Stimulated activated CD8-positive, alpha-beta memory T cell treated with anti-CD3 and anti-CD28 coated beads, Interleukin-15, amount 100 ng/mL, for 1 hour (primary cell): ENCODE results near the gene SNRNP27.
A peak's percentile ranks its signal among the peaks of the same experiment; 100 is the strongest.
"Not testable (repeated sequence)": the region's sequence is repeated elsewhere in the genome, so short reads cannot be mapped to it uniquely, and the experiment has no call there.

Source experiments
- DNase-seq: peaks from one replicate; pipeline ENCODE4 v3.0.0-alpha.2; 2020; ENCODE audit warnings: low read depth

SNRNP27 gene

GRCh38 chr2:69946351-69947324 is 52.9 kb downstream of the SNRNP27 start:
- peak; percentile 27 for DNase-seq

- DNase-seq = no peak
Measured at GRCh38 chr2:69947325-69947931, 53.7 kb downstream of the SNRNP27 start.

- no peak for DNase-seq
Measured at GRCh38 chr2:69948032-69948962, 54.5 kb downstream of the SNRNP27 start.

- DNase-seq = no peak
Measured at GRCh38 chr2:69948963-69949645, 55.3 kb downstream of the SNRNP27 start.

GRCh38 chr2:69950241-69950640 is 56.5 kb downstream of the SNRNP27 start:
- DNase-seq = no peak

- not testable (repeated sequence) for DNase-seq
Measured at GRCh38 chr2:69950671-69951070, 56.9 kb downstream of the SNRNP27 start.

GRCh38 chr2:69952336-69953115 is 58.8 kb downstream of the SNRNP27 start:
- no peak for DNase-seq

GRCh38 chr2:69954084-69954483 is 60.3 kb downstream of the SNRNP27 start:
- no peak for DNase-seq
